HepG2 (cell line): Measurements from ENCODE around the gene P2RY8. TPM values are rescaled to one million over a fixed set of nuclear protein-coding genes. Genes with fewer than 3 reads are reported as not detected.

ENCODE experiments used
- CAMTA2 ChIP-seq: sonication (generic); formaldehyde crosslinking; IDR thresholded peaks from 2 replicates; pipeline ENCODE4 v1.4.0; 2020; ENCODE audit warnings: mild to moderate bottlenecking, missing genetic modification reagents, borderline replicate concordance
- CENPX ChIP-seq: sonication (generic); formaldehyde crosslinking; IDR thresholded peaks from 2 replicates; pipeline ENCODE4 v1.9.0; 2021; ENCODE audit warnings: mild to moderate bottlenecking, missing genetic modification reagents, moderate library complexity
- SNAPC2 ChIP-seq: sonication (generic); formaldehyde crosslinking; IDR thresholded peaks from 2 replicates; pipeline ENCODE4 v1.8.1; 2022; ENCODE audit warnings: mild to moderate bottlenecking, missing genetic modification reagents
- ZNF703 ChIP-seq: sonication (generic); formaldehyde crosslinking; IDR thresholded peaks from 2 replicates; pipeline ENCODE4 v1.5.1; 2020; ENCODE audit warnings: missing genetic modification reagents, mild to moderate bottlenecking, moderate library complexity, borderline replicate concordance
- ZNF709 ChIP-seq: sonication (generic); formaldehyde crosslinking; IDR thresholded peaks from 2 replicates; pipeline ENCODE4 v1.5.0; 2020; ENCODE audit warnings: mild to moderate bottlenecking, missing genetic modification reagents
- polyA plus RNA-seq, 8 experiments: library from polyadenylated mRNA; depleted of rRNA in 3 of 8; stranded (reverse) in 7 of 8; unstranded in 1 of 8; fragments of >200 nt; fragmentation: Illumina TruSeq in 4 of 8; extraction: Trizol in 4 of 8; gene quantifications; 2 replicates each; pipeline versions ENCODE4 v1.2.1 to v1.2.3, GENCODE V29; 2011 to 2016; ENCODE audit warnings: low read depth in 4 of 8, missing spikeins in 1 of 8, mixed read lengths in 1 of 8; ENCODE audit not compliant: insufficient read depth in 1 of 8
- total RNA-seq, 5 experiments: library from RNA; depleted of rRNA; stranded (reverse); fragments of >200 nt; fragmentation: Illumina TruSeq; extraction: Trizol; gene quantifications; 2 replicates each; pipeline ENCODE4 v1.2.3, GENCODE V29; 2016; ENCODE audit warnings: low read depth in 1 of 5
- TF ChIP-seq, protein P1 (sequence below): sonication (generic); formaldehyde crosslinking; IDR thresholded peaks from 2 replicates; pipeline ENCODE4 v1.5.0; 2020; ENCODE audit warnings: mild to moderate bottlenecking, missing genetic modification reagents, borderline replicate concordance
- TF ChIP-seq, protein P2 (sequence below): sonication (generic); formaldehyde crosslinking; IDR thresholded peaks from 2 replicates; pipeline ENCODE4 v1.8.1; 2023; ENCODE audit warnings: missing genetic modification reagents, inconsistent platforms, borderline replicate concordance

The P2RY8 gene
- total and polyA plus RNA-seq, 2 of the 13 experiments (the other 11 are each of a cell fraction or from before 2014, with no cell fraction given), result 1.0 to 1.3 TPM

DNA sequence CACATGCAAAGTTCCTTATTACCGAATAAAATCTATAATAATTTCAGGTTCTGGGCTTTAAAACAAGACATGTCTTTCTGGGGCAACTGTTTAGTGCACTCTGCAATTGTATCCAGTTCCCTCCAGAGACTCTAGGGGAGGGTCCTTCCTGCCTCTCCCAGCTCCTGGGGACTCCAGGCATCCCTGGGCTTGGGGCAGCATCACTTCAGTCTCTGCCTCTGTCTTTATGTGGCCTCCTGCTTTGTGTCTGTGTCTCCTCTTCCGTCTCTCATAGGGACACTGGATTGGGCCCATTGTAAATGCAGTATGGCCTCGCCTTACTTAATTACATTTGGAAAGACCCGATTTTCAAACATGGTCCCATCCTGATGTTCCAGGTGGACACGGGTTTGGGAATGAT, 73.4 kb downstream of the P2RY8 start (continued):
- TF ChIP-seq, protein P1, sequence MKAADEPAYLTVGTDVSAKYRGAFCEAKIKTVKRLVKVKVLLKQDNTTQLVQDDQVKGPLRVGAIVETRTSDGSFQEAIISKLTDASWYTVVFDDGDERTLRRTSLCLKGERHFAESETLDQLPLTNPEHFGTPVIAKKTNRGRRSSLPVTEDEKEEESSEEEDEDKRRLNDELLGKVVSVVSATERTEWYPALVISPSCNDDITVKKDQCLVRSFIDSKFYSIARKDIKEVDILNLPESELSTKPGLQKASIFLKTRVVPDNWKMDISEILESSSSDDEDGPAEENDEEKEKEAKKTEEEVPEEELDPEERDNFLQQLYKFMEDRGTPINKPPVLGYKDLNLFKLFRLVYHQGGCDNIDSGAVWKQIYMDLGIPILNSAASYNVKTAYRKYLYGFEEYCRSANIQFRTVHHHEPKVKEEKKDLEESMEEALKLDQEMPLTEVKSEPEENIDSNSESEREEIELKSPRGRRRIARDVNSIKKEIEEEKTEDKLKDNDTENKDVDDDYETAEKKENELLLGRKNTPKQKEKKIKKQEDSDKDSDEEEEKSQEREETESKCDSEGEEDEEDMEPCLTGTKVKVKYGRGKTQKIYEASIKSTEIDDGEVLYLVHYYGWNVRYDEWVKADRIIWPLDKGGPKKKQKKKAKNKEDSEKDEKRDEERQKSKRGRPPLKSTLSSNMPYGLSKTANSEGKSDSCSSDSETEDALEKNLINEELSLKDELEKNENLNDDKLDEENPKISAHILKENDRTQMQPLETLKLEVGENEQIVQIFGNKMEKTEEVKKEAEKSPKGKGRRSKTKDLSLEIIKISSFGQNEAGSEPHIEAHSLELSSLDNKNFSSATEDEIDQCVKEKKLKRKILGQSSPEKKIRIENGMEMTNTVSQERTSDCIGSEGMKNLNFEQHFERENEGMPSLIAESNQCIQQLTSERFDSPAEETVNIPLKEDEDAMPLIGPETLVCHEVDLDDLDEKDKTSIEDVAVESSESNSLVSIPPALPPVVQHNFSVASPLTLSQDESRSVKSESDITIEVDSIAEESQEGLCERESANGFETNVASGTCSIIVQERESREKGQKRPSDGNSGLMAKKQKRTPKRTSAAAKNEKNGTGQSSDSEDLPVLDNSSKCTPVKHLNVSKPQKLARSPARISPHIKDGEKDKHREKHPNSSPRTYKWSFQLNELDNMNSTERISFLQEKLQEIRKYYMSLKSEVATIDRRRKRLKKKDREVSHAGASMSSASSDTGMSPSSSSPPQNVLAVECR (CRISPR knock-in tag), result no peak
- TF ChIP-seq SNAPC2, result no peak
- TF ChIP-seq, protein P2, sequence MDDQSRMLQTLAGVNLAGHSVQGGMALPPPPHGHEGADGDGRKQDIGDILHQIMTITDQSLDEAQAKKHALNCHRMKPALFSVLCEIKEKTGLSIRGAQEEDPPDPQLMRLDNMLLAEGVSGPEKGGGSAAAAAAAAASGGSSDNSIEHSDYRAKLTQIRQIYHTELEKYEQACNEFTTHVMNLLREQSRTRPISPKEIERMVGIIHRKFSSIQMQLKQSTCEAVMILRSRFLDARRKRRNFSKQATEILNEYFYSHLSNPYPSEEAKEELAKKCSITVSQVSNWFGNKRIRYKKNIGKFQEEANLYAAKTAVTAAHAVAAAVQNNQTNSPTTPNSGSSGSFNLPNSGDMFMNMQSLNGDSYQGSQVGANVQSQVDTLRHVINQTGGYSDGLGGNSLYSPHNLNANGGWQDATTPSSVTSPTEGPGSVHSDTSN (CRISPR knock-in tag), result no peak
- no peak for TF ChIP-seq ZNF703 (CRISPR knock-in tag)
- no peak for TF ChIP-seq CAMTA2
- no peak for TF ChIP-seq CENPX (CRISPR knock-in tag)
- TF ChIP-seq ZNF709, result no peak
- TF ChIP-seq, all 625 proteins: peak for 0
